ENCODE results near the gene BPIFA3.

BPIFA3 gene

DNA sequence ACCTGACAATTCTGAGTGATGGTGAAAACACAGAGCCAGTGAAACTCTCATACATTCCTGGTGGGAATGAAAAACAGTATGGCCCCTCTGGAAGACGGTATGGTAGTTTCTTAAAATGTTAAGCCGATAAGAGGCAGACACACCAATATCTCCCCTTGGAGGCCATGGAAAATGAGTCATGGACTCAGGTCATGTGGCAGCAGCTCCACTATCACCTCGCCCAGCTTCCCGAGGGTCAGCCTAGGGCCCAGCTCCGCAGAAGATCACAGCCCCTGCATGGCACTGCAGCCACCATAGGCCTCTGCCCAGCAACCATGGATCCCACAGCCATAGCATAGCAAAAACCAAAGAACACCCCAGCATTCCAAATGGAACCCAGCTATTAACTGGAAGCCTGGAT is 40.1 kb downstream of the BPIFA3 start:
- no peak overlapping the region for H3K4me3 ChIP-seq (ENCODE audit: low read depth, low read length)
- TF ChIP-seq, protein P1, sequence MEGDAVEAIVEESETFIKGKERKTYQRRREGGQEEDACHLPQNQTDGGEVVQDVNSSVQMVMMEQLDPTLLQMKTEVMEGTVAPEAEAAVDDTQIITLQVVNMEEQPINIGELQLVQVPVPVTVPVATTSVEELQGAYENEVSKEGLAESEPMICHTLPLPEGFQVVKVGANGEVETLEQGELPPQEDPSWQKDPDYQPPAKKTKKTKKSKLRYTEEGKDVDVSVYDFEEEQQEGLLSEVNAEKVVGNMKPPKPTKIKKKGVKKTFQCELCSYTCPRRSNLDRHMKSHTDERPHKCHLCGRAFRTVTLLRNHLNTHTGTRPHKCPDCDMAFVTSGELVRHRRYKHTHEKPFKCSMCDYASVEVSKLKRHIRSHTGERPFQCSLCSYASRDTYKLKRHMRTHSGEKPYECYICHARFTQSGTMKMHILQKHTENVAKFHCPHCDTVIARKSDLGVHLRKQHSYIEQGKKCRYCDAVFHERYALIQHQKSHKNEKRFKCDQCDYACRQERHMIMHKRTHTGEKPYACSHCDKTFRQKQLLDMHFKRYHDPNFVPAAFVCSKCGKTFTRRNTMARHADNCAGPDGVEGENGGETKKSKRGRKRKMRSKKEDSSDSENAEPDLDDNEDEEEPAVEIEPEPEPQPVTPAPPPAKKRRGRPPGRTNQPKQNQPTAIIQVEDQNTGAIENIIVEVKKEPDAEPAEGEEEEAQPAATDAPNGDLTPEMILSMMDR (IDR thresholded peaks at IDR 0.05; ENCODE audit: borderline replicate concordance, insufficient read depth, low read depth, low read length), result no peak

DNA sequence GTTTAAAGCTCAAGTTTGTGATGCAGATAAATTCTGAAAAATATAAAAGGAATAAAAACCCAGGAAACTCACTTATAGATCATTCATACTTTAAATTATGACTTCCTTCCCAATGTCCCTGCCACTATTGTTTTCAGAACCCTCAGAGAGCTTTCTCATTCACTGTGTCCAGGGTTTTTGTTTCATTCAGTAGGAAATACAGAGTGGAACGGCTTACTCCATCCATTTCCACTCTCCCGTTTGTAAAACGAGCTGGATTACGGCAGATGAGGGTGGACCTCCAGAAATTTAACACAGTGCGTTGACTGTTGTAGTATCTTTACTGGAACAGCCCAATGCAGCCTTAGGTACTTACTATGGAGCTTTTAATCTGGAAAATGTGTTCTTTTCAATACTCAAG is 42.2 kb downstream of the BPIFA3 start:
- TF ChIP-seq, protein P1 (IDR thresholded peaks at IDR 0.05; ENCODE audit: borderline replicate concordance, insufficient read depth, low read depth, low read length), result no peak

DNA sequence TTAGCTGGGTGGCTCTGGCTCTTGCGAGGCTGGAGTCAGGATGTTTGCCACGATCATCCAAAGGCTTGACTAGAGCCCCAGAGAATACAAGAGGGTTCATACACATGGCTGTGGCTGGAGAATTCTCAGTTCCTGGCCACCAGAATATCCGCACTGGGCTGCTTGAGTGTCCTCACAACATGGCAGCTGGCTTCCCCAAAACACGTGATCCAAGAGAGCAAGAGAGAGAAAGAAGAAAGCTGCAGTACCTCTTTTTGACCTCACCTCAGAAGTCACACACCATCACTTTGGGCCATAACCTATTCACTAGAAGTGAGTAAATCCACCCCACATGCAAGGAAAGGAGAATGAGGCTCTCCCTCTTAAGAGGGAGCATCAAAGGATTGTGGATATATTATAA is 44.3 kb downstream of the BPIFA3 start:
- H3K4me3 ChIP-seq (ENCODE audit: low read depth, low read length), result no peak overlapping the region

More for the DNA sequence above, 42.2 kb downstream of the BPIFA3 start:
- H3K4me3 ChIP-seq (ENCODE audit: low read depth, low read length), result no peak overlapping the region

DNA sequence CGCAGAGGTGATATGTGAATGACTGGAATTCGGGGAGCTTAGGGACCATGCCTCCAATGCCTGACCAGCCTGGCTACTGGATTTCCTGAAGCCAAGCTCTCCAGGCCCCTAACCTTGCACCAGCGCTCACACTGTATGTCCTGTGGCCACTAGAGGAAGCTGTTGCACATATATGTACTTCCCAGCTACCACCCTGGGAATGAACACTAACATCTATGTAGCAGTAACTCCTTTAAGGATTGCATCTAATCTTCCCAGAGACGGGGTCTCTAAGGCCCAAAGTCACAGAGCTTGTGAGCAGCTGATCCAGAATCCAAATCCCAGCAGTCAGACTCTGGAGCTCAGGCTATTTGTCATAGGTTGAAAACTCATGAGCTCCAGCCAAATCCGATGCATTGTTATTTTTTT is 45.5 kb downstream of the BPIFA3 start:
- no peak overlapping the region for H3K4me3 ChIP-seq (ENCODE audit: low read depth, low read length)
- TF ChIP-seq, protein P1 (IDR thresholded peaks at IDR 0.05; ENCODE audit: borderline replicate concordance, insufficient read depth, low read depth, low read length), result peak; percentile 47

More for the DNA sequence above, 44.3 kb downstream of the BPIFA3 start:
- TF ChIP-seq, protein P1 (IDR thresholded peaks at IDR 0.05; ENCODE audit: borderline replicate concordance, insufficient read depth, low read depth, low read length), result no peak

DNA sequence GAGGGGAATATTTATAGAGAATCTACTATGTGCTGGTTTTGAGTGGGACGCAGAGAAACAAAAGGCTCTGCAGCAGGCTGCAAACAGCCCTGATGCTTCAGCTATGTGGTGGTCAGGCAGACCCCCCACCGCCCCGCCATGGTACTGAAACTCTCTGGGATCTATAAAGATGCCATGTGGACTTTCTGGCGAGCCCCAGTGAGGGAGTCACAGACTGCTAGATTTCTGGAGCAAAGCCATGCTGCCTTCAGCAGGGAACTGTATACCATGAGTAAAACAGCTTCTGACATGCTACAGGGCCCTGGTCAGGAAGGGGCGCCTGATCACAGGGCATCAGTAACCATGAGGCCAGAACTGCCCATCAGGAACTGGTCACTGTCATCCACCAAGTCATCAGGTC is 46.6 kb downstream of the BPIFA3 start:
- TF ChIP-seq, protein P1 (IDR thresholded peaks at IDR 0.05; ENCODE audit: borderline replicate concordance, insufficient read depth, low read depth, low read length), result no peak
- no peak overlapping the region for H3K4me3 ChIP-seq (ENCODE audit: low read depth, low read length)

DNA sequence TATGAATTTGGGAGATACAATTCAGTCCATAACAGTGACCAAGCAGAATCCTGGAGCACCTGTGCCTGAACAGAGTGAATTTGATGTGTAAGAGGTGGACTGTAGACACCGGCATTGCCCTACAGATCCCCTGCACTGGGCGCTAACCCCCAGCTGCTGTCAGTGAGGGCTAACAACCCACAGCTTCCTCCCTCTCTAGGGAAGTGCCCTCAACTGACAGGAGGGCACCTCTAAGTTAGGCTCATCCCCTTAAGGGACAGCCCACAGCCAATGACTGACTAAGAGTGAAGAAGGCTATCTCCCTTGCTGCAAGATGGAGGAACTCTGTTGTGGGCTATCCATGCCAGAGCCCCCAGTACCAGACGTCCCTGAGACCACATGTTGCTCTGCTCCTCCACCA is 50.5 kb downstream of the BPIFA3 start:
- TF ChIP-seq, protein P1 (IDR thresholded peaks at IDR 0.05; ENCODE audit: borderline replicate concordance, insufficient read depth, low read depth, low read length), result no peak
- no peak overlapping the region for H3K4me3 ChIP-seq (ENCODE audit: low read depth, low read length)

DNA sequence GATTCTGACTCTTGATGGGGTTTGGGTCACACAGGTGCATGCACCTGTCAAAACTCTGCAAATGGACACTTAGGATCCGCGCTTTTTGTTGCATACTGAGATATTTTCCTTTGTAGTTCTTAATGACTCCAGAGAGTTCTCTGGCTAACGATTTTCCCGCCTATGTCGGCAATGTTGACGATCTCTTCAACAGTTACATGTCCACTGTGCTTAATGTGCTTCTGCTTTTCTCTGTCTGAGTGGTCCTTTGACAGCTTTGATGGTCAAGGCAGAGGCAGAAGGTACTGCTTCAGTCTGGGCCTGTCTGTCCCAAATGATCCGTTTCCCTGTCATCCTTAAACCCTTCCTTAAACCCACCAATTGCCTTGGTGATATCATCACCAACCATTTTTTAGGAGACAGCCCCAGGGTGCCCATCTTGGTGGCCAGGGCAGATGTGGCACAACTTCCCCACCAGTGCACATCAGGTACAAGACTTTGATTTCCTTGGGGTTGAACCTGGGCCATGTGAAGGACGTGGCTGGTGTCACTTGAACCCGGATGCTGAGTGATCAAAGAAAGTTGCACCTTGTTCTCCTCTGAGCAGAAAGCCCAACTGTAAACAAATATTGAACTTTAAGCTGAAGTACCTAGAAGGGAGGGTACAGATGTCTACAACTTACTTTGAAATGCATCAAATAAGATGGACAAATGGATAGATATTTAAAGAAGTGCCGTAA is 55.2 kb downstream of the BPIFA3 start:
- H3K4me3 ChIP-seq (ENCODE audit: low read depth, low read length), result no peak overlapping the region
- TF ChIP-seq, protein P1 (IDR thresholded peaks at IDR 0.05; ENCODE audit: borderline replicate concordance, insufficient read depth, low read depth, low read length), result no peak
